Coronary artery (tissue), 2 donors: Measurements from ENCODE around the gene GMDS.

Experiments
- DNase-seq: peaks from one replicate; pipeline ENCODE4 v3.0.0-alpha.2; 2017; ENCODE audit warnings: low spot score
- H3K27ac ChIP-seq, 2 donors: fragments of 200-600 bp; sonication (generic); one replicate each; pipeline ENCODE4 v1.5.1; 2016 to 2019
- H3K4me3 ChIP-seq: fragments of 200-600 bp; sonication (generic); 2 replicates; pipeline ENCODE4 v1.5.1; 2016; ENCODE audit warnings: mild to moderate bottlenecking, moderate library complexity
- CTCF ChIP-seq: fragments of 200-600 bp; sonication (generic); IDR thresholded peaks from one replicate; pipeline ENCODE4 v1.5.1; 2019; ENCODE audit warnings: antibody characterized with exemption

The GMDS gene

GRCh38 chr6:2222275-2222842 lies 23.0 kb downstream of the GMDS start:
- no peak for TF ChIP-seq CTCF
- Histone ChIP-seq H3K4me3 (peak overlapping the region; percentile 69), H3K27ac (peak overlapping the region in 1 of 2 donors; percentile 36)
- no peak for DNase-seq

DNA sequence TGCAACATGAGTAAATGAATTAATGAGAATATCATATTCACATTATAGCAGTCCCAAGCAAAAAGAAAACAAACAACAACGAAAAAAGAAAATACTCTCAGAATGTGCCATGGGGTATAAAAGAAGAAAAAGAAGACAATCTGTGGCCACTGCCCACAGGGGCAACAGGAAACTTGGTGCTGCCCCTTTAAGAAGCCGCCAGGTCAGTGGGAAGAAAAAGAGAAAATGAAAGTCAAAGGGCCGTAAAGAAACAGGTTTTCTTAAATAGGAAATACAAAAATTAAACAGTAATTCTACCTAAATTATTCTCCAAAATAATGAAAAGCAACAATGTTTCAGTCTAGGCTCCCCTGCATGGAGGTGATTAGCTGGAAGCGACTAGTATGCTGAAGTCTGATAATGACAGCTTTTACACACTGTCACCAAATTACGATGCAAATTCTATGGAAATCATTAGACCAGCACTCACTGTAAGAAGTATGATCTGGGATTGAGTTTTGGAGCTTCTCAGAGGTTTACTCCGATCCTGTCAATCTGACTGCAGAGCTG lies 23.6 kb downstream of the GMDS start:
- H3K4me3 ChIP-seq: peak overlapping the region; percentile 69
- DNase-seq: no peak
- TF ChIP-seq CTCF: no peak
- peak overlapping the region in 1 of 2 donors; percentile 36 for H3K27ac ChIP-seq

GRCh38 chr6:2220154-2220553 lies 25.3 kb downstream of the GMDS start:
- no peak for DNase-seq
- TF ChIP-seq CTCF: no peak
- Histone ChIP-seq H3K4me3 (no peak overlapping the region), H3K27ac (no peak overlapping the region)

- TF ChIP-seq CTCF: no peak
- no peak for DNase-seq
- H3K4me3 ChIP-seq: no peak overlapping the region
- no peak overlapping the region for H3K27ac ChIP-seq
Observed at GRCh38 chr6:2218866-2219265, 26.5 kb downstream of the GMDS start.

DNA sequence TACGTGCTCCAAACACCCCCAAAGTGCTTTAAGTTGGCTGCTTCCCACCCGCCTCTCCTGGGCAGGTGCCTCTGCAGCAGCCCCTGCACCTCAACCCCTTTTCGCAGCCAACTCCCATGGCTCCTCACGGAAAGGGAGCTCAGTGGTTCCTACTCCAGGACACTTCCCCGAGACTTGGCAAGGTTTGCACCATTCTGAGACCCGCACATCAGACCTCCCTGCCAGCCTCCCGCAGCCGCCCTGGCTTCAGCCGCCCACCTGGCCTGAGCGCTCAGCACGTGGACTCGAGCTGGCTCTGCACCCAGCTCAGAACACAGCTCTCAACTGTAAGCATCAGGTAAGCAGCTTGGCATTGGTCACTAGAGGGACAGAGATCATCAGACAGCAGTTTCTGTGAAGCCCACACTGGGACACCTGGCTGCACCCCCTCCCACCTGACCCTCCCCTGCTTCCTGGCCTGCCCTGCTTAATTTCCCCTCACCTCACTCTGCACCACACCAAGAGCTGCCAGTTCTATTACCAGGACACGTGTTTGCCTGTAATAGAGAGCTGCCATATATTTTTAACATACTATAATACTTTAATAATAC lies 28.5 kb downstream of the GMDS start:
- TF ChIP-seq CTCF: no peak
- Histone ChIP-seq H3K27ac (no peak overlapping the region), H3K4me3 (no peak overlapping the region)
- no peak for DNase-seq

DNA sequence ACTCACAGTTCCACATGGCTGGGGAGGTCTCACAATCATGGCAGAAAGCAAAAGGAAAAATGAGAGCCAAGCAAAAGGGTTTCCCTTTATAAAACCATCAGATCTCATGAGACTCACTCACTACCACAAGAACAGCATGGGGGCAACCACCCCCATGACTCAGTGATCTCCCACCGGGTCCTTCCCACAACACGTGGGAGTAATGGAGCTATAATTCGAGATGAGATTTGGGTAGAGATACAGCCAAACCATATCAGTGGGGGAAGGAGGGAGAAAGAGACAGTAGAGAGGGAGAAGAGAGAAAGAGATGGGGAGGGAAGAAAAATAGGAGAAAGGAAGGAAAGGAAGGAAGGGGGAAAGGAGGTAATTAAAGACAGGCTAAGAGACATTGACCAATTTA lies 30.1 kb downstream of the GMDS start:
- no peak for TF ChIP-seq CTCF

DNA sequence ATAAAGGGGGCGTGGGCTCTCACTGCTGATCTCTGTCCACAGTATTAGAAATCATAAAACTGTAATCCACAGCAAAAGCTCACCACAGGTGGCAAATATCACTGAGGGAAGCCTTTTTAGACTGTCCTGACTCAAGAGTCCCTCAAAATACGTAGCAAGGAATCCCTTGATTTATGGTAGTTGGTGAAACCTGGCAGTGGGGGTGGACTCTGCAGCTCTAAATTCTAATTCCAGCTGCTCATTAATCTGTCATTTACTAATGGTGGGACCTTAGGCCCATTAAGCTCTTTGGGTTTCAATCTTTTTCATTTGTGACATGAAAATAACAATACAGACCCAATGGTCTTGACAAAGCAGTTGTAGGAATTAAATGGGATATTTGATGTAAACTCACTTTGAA lies 32.3 kb downstream of the GMDS start:
- DNase-seq: no peak
- TF ChIP-seq CTCF: no peak
- no peak overlapping the region for H3K27ac ChIP-seq

More for the DNA sequence above, 30.1 kb downstream of the GMDS start:
- no peak overlapping the region for H3K4me3 ChIP-seq
- no peak for DNase-seq
- no peak overlapping the region for H3K27ac ChIP-seq

More for the DNA sequence above, 32.3 kb downstream of the GMDS start:
- H3K4me3 ChIP-seq: no peak overlapping the region
